Mesenchymal stem cell (in vitro differentiated cells and primary cell): ENCODE results near the gene SLC9B1.

Source experiments
- DNase-seq: peaks from one replicate; pipeline ENCODE4 v3.0.0-alpha.2; 2013
- H2AFZ ChIP-seq: one replicate; pipeline ENCODE4 v1.6.1; 2013; ENCODE audit warnings: low read depth, mild to moderate bottlenecking, control low read depth, inconsistent platforms, low read length, moderate library complexity
- H2AK5ac ChIP-seq: 2 replicates; pipeline ENCODE4 v1.6.1; 2013; ENCODE audit warnings: low read length, moderate library complexity, mild to moderate bottlenecking, inconsistent platforms; ENCODE audit not compliant: severe bottlenecking
- H2BK120ac ChIP-seq: one replicate; pipeline ENCODE4 v1.6.1; 2013; ENCODE audit warnings: low read depth, mild to moderate bottlenecking, inconsistent platforms, low read length, moderate library complexity
- H2BK12ac ChIP-seq, 2 experiments: one replicate each; pipeline ENCODE4 v1.6.1; 2013; ENCODE audit warnings: inconsistent platforms in 2 of 2, low read length in 2 of 2, mild to moderate bottlenecking in 2 of 2, moderate library complexity in 2 of 2, control low read depth in 1 of 2
- H2BK15ac ChIP-seq: one replicate; pipeline ENCODE4 v1.6.1; 2013; ENCODE audit warnings: mild to moderate bottlenecking, low read depth, inconsistent platforms; ENCODE audit not compliant: poor library complexity, severe bottlenecking
- H2BK5ac ChIP-seq: 2 replicates; pipeline ENCODE4 v1.6.1; 2013; ENCODE audit warnings: low read depth, mild to moderate bottlenecking, low read length, control low read depth, inconsistent platforms; ENCODE audit not compliant: poor library complexity, severe bottlenecking
- H3K14ac ChIP-seq, 2 experiments: one replicate each; pipeline ENCODE4 v1.6.1; 2013; ENCODE audit warnings: inconsistent platforms in 2 of 2, low read length in 2 of 2, control low read depth in 1 of 2, mild to moderate bottlenecking in 1 of 2, moderate library complexity in 1 of 2
- H3K18ac ChIP-seq, 2 experiments: one replicate each; pipeline ENCODE4 v1.6.1; 2013; ENCODE audit warnings: inconsistent platforms in 2 of 2, low read length in 2 of 2, control low read depth in 1 of 2, low read depth in 1 of 2, mild to moderate bottlenecking in 1 of 2
- H3K23ac ChIP-seq, 2 experiments: one replicate each; pipeline ENCODE4 v1.6.1; 2013; ENCODE audit warnings: inconsistent platforms in 2 of 2, low read length in 2 of 2, mild to moderate bottlenecking in 2 of 2, moderate library complexity in 2 of 2, control low read depth in 1 of 2
- H3K27ac ChIP-seq: 2 replicates; pipeline ENCODE4 v1.5.1; 2013; ENCODE audit warnings: mild to moderate bottlenecking, moderate library complexity, low read length, control low read depth, inconsistent platforms; ENCODE audit not compliant: poor library complexity, severe bottlenecking
- H3K27me3 ChIP-seq, 2 experiments: 2 replicates each; pipeline versions ENCODE4 v1.6.1 to v1.7.0; 2013; ENCODE audit warnings: low read length in 2 of 2, mild to moderate bottlenecking in 2 of 2, moderate library complexity in 2 of 2, control low read depth in 1 of 2, inconsistent platforms in 1 of 2; ENCODE audit not compliant: control insufficient read depth in 1 of 2, insufficient read depth in 1 of 2
- H3K36me3 ChIP-seq, 2 experiments: 2 replicates each; pipeline versions ENCODE4 v1.6.1 to v1.7.0; 2013; ENCODE audit warnings: low read length in 2 of 2, control low read depth in 1 of 2, inconsistent platforms in 1 of 2, low read depth in 1 of 2, mild to moderate bottlenecking in 1 of 2; ENCODE audit not compliant: insufficient read depth in 2 of 2, control insufficient read depth in 1 of 2
- H3K4ac ChIP-seq, 2 experiments: one replicate each; pipeline ENCODE4 v1.6.1; 2013; ENCODE audit warnings: inconsistent platforms in 2 of 2, low read length in 2 of 2, mild to moderate bottlenecking in 2 of 2, moderate library complexity in 2 of 2, control low read depth in 1 of 2, low read depth in 1 of 2
- H3K4me1 ChIP-seq: 2 replicates; pipeline ENCODE4 v1.6.1; 2013; ENCODE audit warnings: low read depth, low read length, control low read depth; ENCODE audit not compliant: control insufficient read depth, insufficient read depth
- H3K4me2 ChIP-seq: 2 replicates; pipeline ENCODE4 v1.6.1; 2013; ENCODE audit warnings: low read length, mild to moderate bottlenecking, inconsistent platforms; ENCODE audit not compliant: poor library complexity, severe bottlenecking
- H3K4me3 ChIP-seq, 2 experiments: 2 replicates each; pipeline versions ENCODE4 v1.5.1 to v1.7.0; 2013; ENCODE audit warnings: low read length in 2 of 2, mild to moderate bottlenecking in 2 of 2, control low read depth in 1 of 2, low read depth in 1 of 2; ENCODE audit not compliant: insufficient read depth in 1 of 2
- H3K79me1 ChIP-seq: replicated peaks from 2 replicates; pipeline ENCODE4 v1.6.1; 2013; ENCODE audit warnings: mild to moderate bottlenecking, control low read depth, low read length, inconsistent platforms; ENCODE audit not compliant: poor library complexity, severe bottlenecking
- H3K9ac ChIP-seq: 2 replicates; pipeline ENCODE4 v1.7.0; 2013; ENCODE audit warnings: mild to moderate bottlenecking, low read length, moderate library complexity
- H3K9me3 ChIP-seq: 2 replicates; pipeline ENCODE4 v1.7.0; 2013; ENCODE audit warnings: mild to moderate bottlenecking, low read length; ENCODE audit not compliant: control insufficient read depth
- H4K8ac ChIP-seq: one replicate; pipeline ENCODE4 v1.6.1; 2013; ENCODE audit warnings: inconsistent platforms, mild to moderate bottlenecking, low read length, moderate library complexity
- H4K91ac ChIP-seq: one replicate; pipeline ENCODE4 v1.6.1; 2013; ENCODE audit warnings: mild to moderate bottlenecking, low read length, inconsistent platforms
- WGBS: methylation state at CpG from one replicate; pipeline ENCODE4 v1.1.7; 2013; ENCODE audit warnings: mixed read lengths; 5-methylcytosine and 5-hydroxymethylcytosine counted together

SLC9B1 gene

GRCh38 chr4:103054030-103054429, 34.5 kb upstream of the SLC9B1 start:
- WGBS: 100% methylated on average over 1 of the region's 3 CpGs
- Histone ChIP-seq H2AK5ac (no peak overlapping the region), H3K14ac (no peak overlapping the region), H3K27me3 (no peaks in the 10 kb centered on the region), H3K9me3 (no peaks in the 10 kb centered on the region), H2BK120ac (no peak overlapping the region), H4K91ac (no peak overlapping the region), H3K23ac (no peak overlapping the region), H3K4me2 (no peak overlapping the region), H2BK15ac (no peak overlapping the region), H4K8ac (no peak overlapping the region), H3K27ac (no peak overlapping the region), H2BK12ac (no peak overlapping the region), H2BK5ac (no peak overlapping the region), H3K18ac (no peak overlapping the region), H3K79me1 (no peaks in the 10 kb centered on the region), H3K4me3 (no peak overlapping the region), H3K4ac (no peak overlapping the region), H3K4me1 (no peaks in the 10 kb centered on the region), H3K36me3 (peaks cover 0 to 12% of the 10 kb centered on the region in 2 experiments), H3K9ac (no peak overlapping the region), H2AFZ (no peak overlapping the region)
- no peak for DNase-seq

GRCh38 chr4:103052779-103053178, 33.3 kb upstream of the SLC9B1 start:
- Histone ChIP-seq H3K79me1 (no peaks in the 10 kb centered on the region), H2AFZ (no peak overlapping the region), H2BK120ac (no peak overlapping the region), H4K8ac (no peak overlapping the region), H2BK5ac (no peak overlapping the region), H2BK12ac (no peak overlapping the region), H3K9me3 (no peaks in the 10 kb centered on the region), H3K27ac (no peak overlapping the region), H3K9ac (no peak overlapping the region), H3K14ac (no peak overlapping the region), H3K4me1 (no peaks in the 10 kb centered on the region), H2AK5ac (no peak overlapping the region), H3K4ac (no peak overlapping the region), H3K36me3 (peaks cover 0 to 23% of the 10 kb centered on the region in 2 experiments), H3K4me2 (no peak overlapping the region), H3K4me3 (no peak overlapping the region), H3K18ac (no peak overlapping the region), H3K23ac (peak overlapping the region in 1 of 2 experiments; percentile 52), H3K27me3 (no peaks in the 10 kb centered on the region), H2BK15ac (no peak overlapping the region), H4K91ac (no peak overlapping the region)
- 91% methylated on average over 3 of the region's 3 CpGs for WGBS
- DNase-seq: no peak

GRCh38 chr4:103052145-103052544, 32.6 kb upstream of the SLC9B1 start:
- no peak overlapping the region for H4K8ac ChIP-seq
- H3K27me3 ChIP-seq: no peaks in the 10 kb centered on the region
- no peak overlapping the region for H2BK120ac ChIP-seq
- H3K14ac ChIP-seq: no peak overlapping the region
- H3K27ac ChIP-seq: no peak overlapping the region
- no peak overlapping the region for H2AFZ ChIP-seq
- no peak overlapping the region for H3K4me3 ChIP-seq
- H3K23ac ChIP-seq: no peak overlapping the region
- H2AK5ac ChIP-seq: no peak overlapping the region
- no peak overlapping the region for H2BK12ac ChIP-seq
- H3K9me3 ChIP-seq: no peaks in the 10 kb centered on the region
- no peak overlapping the region for H2BK5ac ChIP-seq
- H3K4me2 ChIP-seq: no peak overlapping the region
- 100% methylated on average over 1 of the region's 3 CpGs for WGBS
- H3K36me3 ChIP-seq: peaks cover 0 to 26% of the 10 kb centered on the region in 2 experiments
- H2BK15ac ChIP-seq: no peak overlapping the region
- no peaks in the 10 kb centered on the region for H3K4me1 ChIP-seq
- no peak overlapping the region for H3K18ac ChIP-seq
- no peak overlapping the region for H4K91ac ChIP-seq
- H3K9ac ChIP-seq: no peak overlapping the region
- no peak overlapping the region for H3K4ac ChIP-seq
- no peak for DNase-seq
- H3K79me1 ChIP-seq: no peaks in the 10 kb centered on the region

DNA sequence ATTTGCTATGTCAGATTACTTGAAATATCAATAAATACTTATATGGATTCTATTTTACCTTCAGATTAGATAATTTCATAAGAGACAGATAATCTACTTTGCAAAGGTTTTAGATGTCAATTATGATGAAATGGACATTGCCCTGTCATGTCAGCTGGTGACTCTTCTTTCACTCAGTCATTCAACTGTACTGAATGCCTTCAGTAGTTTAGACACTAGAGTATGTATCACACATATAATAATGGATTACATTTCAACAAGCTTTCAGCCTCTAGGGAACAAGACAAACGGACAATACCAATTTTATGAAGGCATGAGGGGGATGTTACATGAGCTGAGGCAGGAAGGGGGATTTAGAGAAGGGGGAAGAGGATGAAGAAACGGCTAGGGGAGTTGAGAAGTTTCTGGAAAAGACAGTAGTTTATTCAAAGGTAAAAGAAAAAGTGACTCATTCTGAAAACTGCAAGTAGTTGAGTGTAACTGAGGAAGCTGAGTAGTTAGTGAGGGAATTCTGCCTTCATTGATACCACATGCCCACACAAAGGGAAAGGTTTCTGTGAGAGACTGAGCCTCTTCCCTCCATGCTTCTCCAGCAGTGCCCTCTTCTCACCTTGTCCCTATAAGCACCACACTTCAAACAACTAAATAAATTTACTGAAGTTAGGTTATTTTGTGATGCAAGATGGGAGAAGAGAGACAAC, 31.4 kb upstream of the SLC9B1 start:
- Histone ChIP-seq H3K14ac (no peak overlapping the region), H2BK120ac (no peak overlapping the region), H3K27me3 (no peaks in the 10 kb centered on the region), H3K9ac (peak overlapping the region; percentile 29), H2BK15ac (no peak overlapping the region), H3K4me3 (peak overlapping the region in 1 of 2 experiments; percentile 26), H3K36me3 (peaks cover 0 to 36% of the 10 kb centered on the region in 2 experiments), H3K18ac (no peak overlapping the region), H4K8ac (no peak overlapping the region), H2AK5ac (no peak overlapping the region), H3K27ac (no peak overlapping the region), H3K79me1 (no peaks in the 10 kb centered on the region), H2BK12ac (no peak overlapping the region), H4K91ac (no peak overlapping the region), H3K23ac (no peak overlapping the region), H3K4ac (no peak overlapping the region), H2BK5ac (no peak overlapping the region), H2AFZ (no peak overlapping the region), H3K4me1 (no peaks in the 10 kb centered on the region), H3K9me3 (no peaks in the 10 kb centered on the region), H3K4me2 (no peak overlapping the region)
- WGBS: 79% methylated on average over 2 of the region's 2 CpGs
- DNase-seq: no peak
